Activated CD8-positive, alpha-beta T cell treated with anti-CD3 and anti-CD28 coated beads, Interleukin-2, amount 10 ng/mL, durations not matched to agents 7 days and 5 days (primary cell): ENCODE results near the gene COL1A2. TPM values are rescaled to one million over a fixed set of nuclear protein-coding genes. Genes with fewer than 3 reads are reported as not detected.

Experiments used
- ATAC-seq: fragments of 150-1000 bp; cut with Tn5 transposase; one replicate; pipeline ENCODE4 v1.10.0; 2021; ENCODE audit warnings: moderate library complexity
- CTCF ChIA-PET: fragments of 350-600 bp; sonication (Branson Sonifier 250); formaldehyde crosslinking; loops from one replicate; lab custom pipeline; 2021; ENCODE audit warnings: antibody characterized with exemption; lab: Charles Lee
- POLR2A ChIA-PET: fragments of 350-600 bp; sonication (Branson Sonifier 250); formaldehyde crosslinking; loops from one replicate; lab custom pipeline; 2021; ENCODE audit warnings: antibody characterized with exemption; lab: Charles Lee
- DNase-seq: peaks from one replicate; pipeline ENCODE4 v3.0.0-alpha.2; 2020
- H3K27ac Mint-ChIP-seq: one replicate; pipeline ENCODE4 v1.8.0; 2021; ENCODE audit warnings: mild to moderate bottlenecking, mixed read lengths
- H3K27me3 Mint-ChIP-seq: one replicate; pipeline ENCODE4 v1.8.0; 2021; ENCODE audit warnings: low read depth, mixed read lengths
- H3K36me3 Mint-ChIP-seq: one replicate; pipeline ENCODE4 v1.8.0; 2021; ENCODE audit warnings: low read depth, mixed read lengths
- H3K4me1 Mint-ChIP-seq: one replicate; pipeline ENCODE4 v1.8.0; 2021; ENCODE audit warnings: low read depth, mixed read lengths
- H3K4me3 Mint-ChIP-seq: one replicate; pipeline ENCODE4 v1.8.0; 2021; ENCODE audit warnings: mild to moderate bottlenecking, mixed read lengths
- H3K9me3 Mint-ChIP-seq: one replicate; pipeline ENCODE4 v1.8.0; 2022; ENCODE audit warnings: mixed read lengths; ENCODE audit not compliant: insufficient read depth
- total RNA-seq, 2 experiments: library from RNA; stranded (reverse); gene quantifications; one replicate each; pipeline ENCODE4 v1.2.3, GENCODE V29; 2021

Gene COL1A2
- total RNA-seq, 2 experiments from 2014 or later, result 0.16 to 0.21 TPM

DNA sequence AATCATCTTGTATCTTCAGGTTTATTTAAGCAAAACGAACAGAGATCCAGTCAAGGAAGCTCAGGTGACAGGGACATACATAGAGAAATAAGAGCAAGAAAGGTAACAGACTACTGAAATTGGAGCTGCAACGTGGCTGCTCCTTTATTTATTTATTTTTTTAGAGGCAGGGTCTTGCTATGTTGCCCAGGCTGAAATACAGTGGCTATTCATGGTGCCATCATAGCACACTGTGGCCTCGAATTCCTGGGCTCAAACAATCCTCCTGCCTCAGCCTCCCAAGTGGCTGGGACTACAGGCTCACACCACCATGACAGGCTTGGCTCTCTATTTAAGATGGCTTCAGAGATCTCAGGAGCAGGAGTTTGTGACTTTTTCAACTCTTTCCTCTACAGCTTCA, 46.4 kb downstream of the COL1A2 start:
- POLR2A ChIA-PET, result no interaction called here
- CTCF ChIA-PET, result interaction anchor here (2.0 kb wide), 1 partner anchor 9 kb away, joined by 8 read pairs; no protein-coding TSS in a partner anchor
- H3K27me3 Mint-ChIP-seq, result peaks cover 16% of the 10 kb centered on the region

DNA sequence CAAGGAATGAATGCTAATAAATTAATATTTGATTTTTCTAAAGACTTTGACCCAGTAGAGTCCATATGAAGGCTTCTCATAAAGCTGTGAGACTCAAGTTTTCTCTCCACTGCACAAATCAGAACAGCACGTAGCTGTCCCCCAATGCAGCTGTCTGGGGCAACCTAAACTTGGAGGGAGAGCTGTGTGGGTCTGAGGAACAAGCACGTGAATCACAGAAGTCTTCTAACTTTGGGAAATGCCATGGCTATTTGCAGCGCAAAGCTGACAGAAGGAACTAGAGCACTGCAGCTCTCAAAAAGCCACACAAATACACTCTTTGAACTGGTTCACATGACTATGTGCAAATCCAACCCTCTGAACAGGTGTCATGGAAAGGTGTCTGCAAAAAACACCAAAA, 47.9 kb downstream of the COL1A2 start:
- ChIA-PET POLR2A (no interaction called here), CTCF (no interaction called here)
- ATAC-seq, result no peak
- DNase-seq, result no peak
- Mint-ChIP-seq H3K27ac (no peak overlapping the region), H3K9me3 (no peaks in the 10 kb centered on the region), H3K4me1 (no peaks in the 10 kb centered on the region), H3K27me3 (peaks cover 11% of the 10 kb centered on the region), H3K36me3 (no peaks in the 10 kb centered on the region), H3K4me3 (no peak overlapping the region)

More for the DNA sequence above, 46.4 kb downstream of the COL1A2 start:
- no peak for DNase-seq
- ATAC-seq, result no peak
- Mint-ChIP-seq H3K9me3 (no peaks in the 10 kb centered on the region), H3K27ac (no peak overlapping the region), H3K36me3 (no peaks in the 10 kb centered on the region), H3K4me3 (no peak overlapping the region), H3K4me1 (no peaks in the 10 kb centered on the region)

DNA sequence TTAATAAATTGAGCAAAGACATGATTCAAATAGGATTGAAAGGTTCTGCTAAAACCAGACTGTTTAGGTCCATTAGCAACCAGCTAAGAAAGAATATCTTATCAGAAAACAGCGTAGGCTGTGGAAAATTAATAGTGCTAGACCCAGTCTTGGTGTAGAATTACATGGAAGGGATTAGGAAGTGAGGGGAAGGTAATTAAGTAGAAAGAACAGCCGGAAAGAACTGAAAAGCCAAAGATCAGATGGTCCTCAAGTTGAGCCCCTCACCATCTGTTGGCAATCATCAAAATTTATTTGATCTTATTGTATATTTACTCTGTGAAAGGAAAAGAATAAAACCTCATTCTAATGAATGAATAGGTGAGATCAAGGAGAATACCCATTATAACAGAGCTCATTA, 50.1 kb downstream of the COL1A2 start:
- CTCF ChIA-PET, result interaction anchor here (4.2 kb wide), 1 partner anchor 9 kb away, joined by 24 read pairs; no protein-coding TSS in a partner anchor
- POLR2A ChIA-PET, result no interaction called here

DNA sequence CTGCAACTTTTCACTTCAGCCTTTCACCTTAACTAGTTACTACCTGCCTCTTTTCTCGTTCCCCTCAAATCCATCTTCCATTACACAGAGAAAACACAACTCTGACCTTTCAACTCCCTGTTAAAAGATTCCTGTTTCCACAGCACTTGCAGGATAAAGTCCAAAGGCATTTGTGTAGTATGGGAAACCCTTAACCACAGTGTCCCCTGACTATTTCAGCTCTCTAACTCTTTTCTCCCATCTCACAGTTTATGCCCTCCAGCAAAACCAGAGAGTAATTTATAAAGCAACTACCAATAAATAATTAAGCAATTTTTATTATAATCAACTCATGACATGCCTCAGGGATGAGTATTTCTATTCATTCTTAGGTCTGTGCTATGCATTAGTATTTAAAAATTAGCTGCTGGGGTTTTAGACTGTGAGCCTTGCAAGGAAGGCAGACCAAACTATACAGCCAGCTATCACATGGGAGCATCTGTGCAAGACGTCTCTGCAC, 51.0 kb downstream of the COL1A2 start:
- ATAC-seq (no peak), DNase-seq (no peak)
- Mint-ChIP-seq H3K36me3 (no peaks in the 10 kb centered on the region), H3K4me3 (no peak overlapping the region), H3K27me3 (peaks cover 12% of the 10 kb centered on the region), H3K9me3 (no peaks in the 10 kb centered on the region), H3K27ac (no peak overlapping the region), H3K4me1 (no peaks in the 10 kb centered on the region)
- CTCF ChIA-PET, result interaction anchor here (4.2 kb wide), 1 partner anchor 10 kb away, joined by 24 read pairs; no protein-coding TSS in a partner anchor
- POLR2A ChIA-PET, result no interaction called here

More for the DNA sequence above, 50.1 kb downstream of the COL1A2 start:
- H3K27ac Mint-ChIP-seq, result no peak overlapping the region
- no peak for ATAC-seq
- no peaks in the 10 kb centered on the region for H3K36me3 Mint-ChIP-seq
- no peaks in the 10 kb centered on the region for H3K4me1 Mint-ChIP-seq
- H3K9me3 Mint-ChIP-seq, result no peaks in the 10 kb centered on the region
- no peak for DNase-seq
- H3K4me3 Mint-ChIP-seq, result no peak overlapping the region
- peaks cover 9% of the 10 kb centered on the region for H3K27me3 Mint-ChIP-seq

DNA sequence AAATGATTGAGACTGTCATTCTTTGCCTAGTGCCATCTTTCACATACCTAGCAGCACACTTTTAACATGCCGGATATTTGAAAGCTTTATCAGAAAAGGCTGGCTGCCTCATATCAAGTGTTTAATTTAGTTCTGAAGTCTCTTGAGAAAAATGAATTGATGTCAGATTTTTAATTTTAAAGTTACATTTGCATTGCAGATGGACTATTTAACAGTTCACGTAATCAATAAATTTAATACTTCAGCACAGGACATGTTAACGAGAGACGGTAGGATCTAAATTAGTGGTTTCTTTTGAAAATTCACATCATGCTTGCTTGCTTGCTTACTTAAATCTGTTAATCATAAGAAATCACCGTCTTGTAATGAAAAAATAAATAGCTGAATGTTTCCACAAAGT, 51.6 kb downstream of the COL1A2 start:
- no peaks in the 10 kb centered on the region for H3K9me3 Mint-ChIP-seq
- CTCF ChIA-PET, result interaction anchor here (0.9 to 4.2 kb wide), 2 partner anchors 10 to 1242 kb away, joined by 3 to 24 read pairs; no protein-coding TSS in a partner anchor
- POLR2A ChIA-PET, result no interaction called here

DNA sequence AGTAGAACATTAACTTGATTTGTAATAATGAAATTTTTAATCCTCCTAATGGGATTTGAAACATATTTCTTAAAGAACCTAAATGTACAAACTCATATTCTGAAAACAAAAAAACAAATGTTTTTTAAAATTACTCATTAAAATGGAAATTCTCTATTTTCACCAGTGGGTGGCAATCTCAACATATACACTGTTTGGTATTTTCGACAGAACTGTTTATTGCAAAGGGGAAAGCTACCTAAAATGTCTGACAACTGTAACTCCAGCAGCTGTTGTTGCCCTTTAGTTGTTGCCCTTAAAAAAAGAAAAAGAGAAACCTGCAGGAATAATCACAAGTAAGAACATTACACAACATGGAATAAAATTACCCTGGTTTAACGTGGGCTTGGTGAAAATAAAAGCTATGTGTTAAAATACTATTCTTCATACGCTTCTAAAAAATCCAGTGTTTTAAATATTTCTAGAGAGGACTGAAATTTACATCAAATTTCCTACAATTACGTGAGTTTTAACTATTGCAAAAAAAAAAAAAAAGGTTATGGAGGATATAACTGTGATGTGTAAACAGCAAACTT, 54.5 kb downstream of the COL1A2 start:
- H3K9me3 Mint-ChIP-seq, result no peaks in the 10 kb centered on the region
- H3K36me3 Mint-ChIP-seq, result no peaks in the 10 kb centered on the region
- POLR2A ChIA-PET, result no interaction called here
- ATAC-seq (no peak), DNase-seq (no peak)
- peaks cover 13% of the 10 kb centered on the region for H3K27me3 Mint-ChIP-seq
- no peak overlapping the region for H3K4me3 Mint-ChIP-seq
- CTCF ChIA-PET, result interaction anchor here (0.6 to 3.0 kb wide), 19 partner anchors 9 to 1241 kb away, joined by 3 to 27 read pairs (median 4); partner anchors contain the start of gene SGCE
- H3K27ac Mint-ChIP-seq, result no peak overlapping the region
- H3K4me1 Mint-ChIP-seq, result no peaks in the 10 kb centered on the region

More for the DNA sequence above, 51.6 kb downstream of the COL1A2 start:
- Mint-ChIP-seq H3K4me1 (no peaks in the 10 kb centered on the region), H3K27ac (no peak overlapping the region), H3K27me3 (peaks cover 15% of the 10 kb centered on the region), H3K36me3 (no peaks in the 10 kb centered on the region), H3K4me3 (no peak overlapping the region)
- no peak for ATAC-seq
- no peak for DNase-seq

DNA sequence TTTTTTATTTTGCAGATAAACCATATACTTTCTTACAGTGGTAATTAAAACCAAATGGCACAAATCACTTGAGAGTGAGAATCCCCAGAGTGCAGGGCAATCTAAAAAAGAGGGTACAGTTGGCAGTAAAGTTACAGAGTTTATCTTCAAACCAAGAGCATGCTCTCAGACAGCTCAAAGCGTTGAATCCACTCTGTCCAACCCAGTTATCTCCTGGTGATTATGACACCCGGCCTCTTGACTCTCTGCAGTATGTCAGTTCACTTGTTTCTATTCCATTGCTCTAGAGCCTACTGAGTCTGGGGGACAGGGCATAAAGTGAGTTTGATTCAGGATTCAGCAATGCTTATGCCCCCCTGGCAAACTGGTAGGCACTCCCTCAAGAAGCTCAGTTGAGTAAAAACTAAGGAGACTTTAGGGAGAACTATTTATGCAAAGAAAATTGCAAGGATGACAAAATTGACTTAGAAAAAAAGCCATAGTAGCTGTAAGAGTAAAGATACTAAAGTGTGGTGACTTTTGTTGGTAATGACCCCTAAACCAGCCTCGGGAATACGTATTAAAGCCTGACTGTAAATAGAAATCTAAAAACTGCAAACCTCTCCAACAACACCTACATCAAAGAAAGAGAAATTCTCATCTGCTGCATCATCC, 55.5 kb downstream of the COL1A2 start:
- no peak for ATAC-seq
- Mint-ChIP-seq H3K27me3 (peaks cover 12% of the 10 kb centered on the region), H3K9me3 (no peaks in the 10 kb centered on the region), H3K36me3 (no peaks in the 10 kb centered on the region), H3K27ac (no peak overlapping the region), H3K4me1 (no peaks in the 10 kb centered on the region), H3K4me3 (no peak overlapping the region)
- CTCF ChIA-PET, result interaction anchor here (0.6 to 3.0 kb wide), 17 partner anchors 8 to 1240 kb away, joined by 3 to 27 read pairs (median 5); partner anchors contain the start of gene SGCE
- DNase-seq, result no peak
- POLR2A ChIA-PET, result no interaction called here

DNA sequence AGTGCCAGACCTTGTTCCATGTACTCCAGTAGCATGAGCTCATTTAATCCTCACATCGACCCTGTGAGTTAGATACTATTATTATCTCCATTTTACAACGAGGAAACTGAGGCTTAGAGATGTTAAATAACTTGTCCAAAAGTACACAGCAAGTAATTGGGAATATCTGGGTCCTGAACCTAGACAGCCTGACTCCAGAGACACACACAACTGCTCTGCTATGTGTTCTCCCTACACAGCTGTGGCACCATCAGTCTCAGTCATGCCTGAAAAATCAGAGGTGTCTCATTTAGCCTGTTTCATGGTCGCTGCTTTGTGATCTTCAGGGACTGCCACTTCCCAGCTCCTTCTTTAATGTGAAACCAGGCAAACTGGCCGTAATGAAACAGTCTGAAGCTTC, 56.5 kb downstream of the COL1A2 start:
- CTCF ChIA-PET, result interaction anchor here (0.7 to 2.4 kb wide), 3 partner anchors 205 to 1337 kb away, joined by 3 to 19 read pairs (median 4); partner anchors contain the start of gene SGCE
- POLR2A ChIA-PET, result no interaction called here
- Mint-ChIP-seq H3K4me1 (no peaks in the 10 kb centered on the region), H3K9me3 (no peaks in the 10 kb centered on the region), H3K27ac (no peak overlapping the region), H3K4me3 (no peak overlapping the region), H3K27me3 (peaks cover 7% of the 10 kb centered on the region), H3K36me3 (no peaks in the 10 kb centered on the region)
- ATAC-seq (no peak), DNase-seq (no peak)

DNA sequence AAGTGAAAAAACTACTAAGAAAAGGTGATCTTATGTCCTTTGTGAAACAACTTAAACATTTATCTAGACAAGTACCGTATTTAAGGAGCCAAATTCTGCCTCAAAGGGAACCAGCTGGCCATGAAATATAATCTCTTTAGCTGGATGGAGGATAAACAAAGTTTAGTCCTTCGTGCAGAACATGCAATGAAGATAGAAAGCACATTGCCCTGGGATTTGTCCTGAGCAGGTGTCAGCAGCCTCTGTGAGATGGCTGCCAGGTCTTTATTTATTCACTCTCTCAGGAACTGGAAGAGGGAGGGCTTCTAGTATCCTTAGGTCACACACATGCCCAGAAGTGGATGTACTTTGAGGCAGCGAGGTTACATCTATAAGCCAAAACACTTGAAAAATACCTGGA, 57.5 kb downstream of the COL1A2 start:
- H3K36me3 Mint-ChIP-seq, result no peaks in the 10 kb centered on the region
- CTCF ChIA-PET, result no interaction called here
- no peak for ATAC-seq
- no peak overlapping the region for H3K4me3 Mint-ChIP-seq
- no peak overlapping the region for H3K27ac Mint-ChIP-seq
- no peak for DNase-seq
- H3K4me1 Mint-ChIP-seq, result no peaks in the 10 kb centered on the region
- H3K9me3 Mint-ChIP-seq, result no peaks in the 10 kb centered on the region
- POLR2A ChIA-PET, result no interaction called here
- peaks cover 5% of the 10 kb centered on the region for H3K27me3 Mint-ChIP-seq

DNA sequence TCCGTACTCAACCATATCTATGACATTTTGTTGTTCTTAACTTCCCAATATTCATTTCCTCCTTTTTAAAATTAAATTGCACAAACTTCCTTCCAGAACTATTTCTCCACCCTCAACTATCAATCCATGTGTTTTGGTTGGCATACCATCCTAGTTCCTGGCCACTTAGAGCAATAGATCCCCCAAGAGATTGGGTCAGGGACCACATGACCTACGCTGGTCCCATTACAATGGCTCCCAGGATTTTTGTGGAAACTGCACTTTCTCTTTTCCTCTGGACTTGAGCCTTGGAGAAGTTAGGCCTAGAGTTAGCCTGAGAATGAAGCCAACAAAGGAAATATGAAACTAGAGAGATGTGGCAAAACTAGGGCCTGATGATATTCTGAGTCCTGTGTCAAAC, 59.2 kb downstream of the COL1A2 start:
- H3K27me3 Mint-ChIP-seq, result peaks cover 5% of the 10 kb centered on the region
- ChIA-PET POLR2A (no interaction called here), CTCF (no interaction called here)
- H3K9me3 Mint-ChIP-seq, result no peaks in the 10 kb centered on the region
- no peak overlapping the region for H3K27ac Mint-ChIP-seq
- H3K4me1 Mint-ChIP-seq, result no peaks in the 10 kb centered on the region
- no peak for DNase-seq
- ATAC-seq, result no peak
- no peaks in the 10 kb centered on the region for H3K36me3 Mint-ChIP-seq
- no peak overlapping the region for H3K4me3 Mint-ChIP-seq

DNA sequence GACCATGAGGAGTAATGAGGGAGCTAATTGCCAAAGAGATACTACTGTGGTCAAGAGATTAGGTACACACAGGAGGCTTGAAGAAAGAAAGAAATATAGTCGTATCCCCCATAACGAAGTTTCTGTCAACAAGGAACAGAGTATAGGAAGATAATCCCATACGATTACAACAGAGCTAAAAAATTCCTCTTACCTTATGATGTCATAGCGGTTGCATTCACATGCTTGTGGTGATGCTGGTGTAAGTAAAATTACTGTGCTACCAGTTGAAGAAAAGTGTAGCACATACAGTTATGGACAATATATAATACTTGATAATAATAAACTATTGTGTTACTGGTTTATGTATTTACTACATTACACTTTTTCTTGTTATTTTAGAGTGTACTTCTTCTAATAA, 63.3 kb downstream of the COL1A2 start:
- no peaks in the 10 kb centered on the region for H3K36me3 Mint-ChIP-seq
- DNase-seq (no peak), ATAC-seq (no peak)
- H3K4me1 Mint-ChIP-seq, result no peaks in the 10 kb centered on the region
- no peaks in the 10 kb centered on the region for H3K27me3 Mint-ChIP-seq
- POLR2A ChIA-PET, result no interaction called here
- CTCF ChIA-PET, result interaction anchor here (1.5 kb wide), 1 partner anchor 9 kb away, joined by 5 read pairs; no protein-coding TSS in a partner anchor
- no peak overlapping the region for H3K4me3 Mint-ChIP-seq
- H3K9me3 Mint-ChIP-seq, result no peaks in the 10 kb centered on the region
- no peak overlapping the region for H3K27ac Mint-ChIP-seq

DNA sequence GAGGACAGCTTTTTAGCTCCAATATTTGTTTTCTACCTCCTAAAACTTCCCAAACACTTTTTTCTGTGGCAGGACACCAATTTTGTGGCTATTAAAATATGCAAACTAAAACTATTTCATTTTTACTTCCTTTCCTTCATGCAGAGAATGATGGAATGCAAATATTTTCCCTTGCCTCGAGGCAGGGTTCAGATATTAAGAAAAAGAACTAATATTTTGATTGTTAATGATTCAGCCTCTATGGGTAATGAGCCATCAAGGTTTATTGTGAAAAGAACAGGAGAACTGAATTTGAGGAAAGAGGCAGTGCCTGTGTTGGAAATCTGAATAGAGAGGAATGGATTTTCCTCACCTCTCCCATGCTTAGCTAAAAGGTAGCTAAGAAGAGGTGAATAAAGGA, 71.8 kb downstream of the COL1A2 start:
- H3K9me3 Mint-ChIP-seq, result no peaks in the 10 kb centered on the region
- no peak for ATAC-seq
- no peak overlapping the region for H3K4me3 Mint-ChIP-seq
- H3K36me3 Mint-ChIP-seq, result no peaks in the 10 kb centered on the region
- DNase-seq, result no peak
- CTCF ChIA-PET, result no interaction called here
- no peaks in the 10 kb centered on the region for H3K4me1 Mint-ChIP-seq
- H3K27ac Mint-ChIP-seq, result no peak overlapping the region
- POLR2A ChIA-PET, result no interaction called here
- no peaks in the 10 kb centered on the region for H3K27me3 Mint-ChIP-seq
